ENCODE data around the gene PCYT1A.

DNA sequence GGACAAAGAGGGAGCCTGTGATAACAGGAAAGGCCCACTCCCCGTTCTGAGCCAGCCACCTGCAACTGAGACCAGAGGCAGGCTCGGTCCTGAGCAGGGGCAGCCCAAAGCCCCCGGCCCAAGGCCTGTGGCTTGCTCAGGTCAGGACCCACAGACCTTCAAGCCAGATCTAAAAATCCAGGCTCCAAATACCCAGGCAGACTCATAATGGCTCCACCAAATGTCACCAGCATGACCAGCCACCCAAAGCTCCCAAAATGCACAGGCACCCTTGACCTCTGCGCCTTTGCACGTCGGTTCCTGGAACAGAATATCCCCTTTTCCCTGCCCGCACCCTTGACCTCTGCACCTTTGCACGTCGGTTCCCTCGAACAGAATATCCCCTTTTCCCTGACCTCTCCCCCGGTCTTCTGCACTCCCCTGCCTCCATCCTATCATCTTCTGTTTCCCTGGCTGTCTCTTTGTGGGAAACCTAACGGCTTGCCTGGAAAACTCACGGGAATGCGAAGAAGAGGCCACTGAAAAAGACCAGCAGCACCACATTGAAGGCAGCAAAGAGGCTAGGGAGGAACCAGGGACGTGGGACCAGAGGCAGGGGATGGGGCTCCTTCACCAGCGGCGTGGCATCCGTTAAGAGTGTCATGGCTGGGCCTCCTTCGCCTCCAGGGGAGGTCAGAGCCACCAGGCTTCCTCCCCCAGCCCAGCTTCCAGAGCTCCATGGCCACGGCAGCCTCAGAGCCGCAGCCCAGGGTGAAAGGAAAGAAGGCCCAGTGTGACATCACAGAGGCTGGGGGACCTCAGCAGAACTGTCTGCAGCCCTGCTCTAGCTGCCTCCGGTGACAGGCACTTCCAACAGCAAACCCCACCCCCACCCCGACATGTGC is 76.6 kb downstream of the PCYT1A start, which contains the start of gene ZDHHC19:
- no peak for TF ChIP-seq EZH2 (IDR thresholded peaks at IDR 0.05; ENCODE audit: borderline replicate concordance, low read length)
- TF ChIP-seq, protein P1, sequence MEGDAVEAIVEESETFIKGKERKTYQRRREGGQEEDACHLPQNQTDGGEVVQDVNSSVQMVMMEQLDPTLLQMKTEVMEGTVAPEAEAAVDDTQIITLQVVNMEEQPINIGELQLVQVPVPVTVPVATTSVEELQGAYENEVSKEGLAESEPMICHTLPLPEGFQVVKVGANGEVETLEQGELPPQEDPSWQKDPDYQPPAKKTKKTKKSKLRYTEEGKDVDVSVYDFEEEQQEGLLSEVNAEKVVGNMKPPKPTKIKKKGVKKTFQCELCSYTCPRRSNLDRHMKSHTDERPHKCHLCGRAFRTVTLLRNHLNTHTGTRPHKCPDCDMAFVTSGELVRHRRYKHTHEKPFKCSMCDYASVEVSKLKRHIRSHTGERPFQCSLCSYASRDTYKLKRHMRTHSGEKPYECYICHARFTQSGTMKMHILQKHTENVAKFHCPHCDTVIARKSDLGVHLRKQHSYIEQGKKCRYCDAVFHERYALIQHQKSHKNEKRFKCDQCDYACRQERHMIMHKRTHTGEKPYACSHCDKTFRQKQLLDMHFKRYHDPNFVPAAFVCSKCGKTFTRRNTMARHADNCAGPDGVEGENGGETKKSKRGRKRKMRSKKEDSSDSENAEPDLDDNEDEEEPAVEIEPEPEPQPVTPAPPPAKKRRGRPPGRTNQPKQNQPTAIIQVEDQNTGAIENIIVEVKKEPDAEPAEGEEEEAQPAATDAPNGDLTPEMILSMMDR (conservative IDR thresholded peaks at IDR 0.05 in 1 of 2, IDR thresholded peaks at IDR 0.05 in 1 of 2; ENCODE audit: extremely low read depth in 1 of 2, insufficient read depth in 1 of 2, low read depth in 1 of 2, low read length in 2 of 2) = no peak

Data from mammary epithelial cell (primary cell).